GM18907 (cell line): ENCODE data around the gene BCAT1.
"Not testable (repeated sequence)": the region's sequence is repeated elsewhere in the genome, so short reads cannot be mapped to it uniquely, and the experiment has no call there.

ENCODE experiments used
- ATAC-seq: cut with Tn5 transposase; IDR thresholded peaks from one replicate; pipeline ENCODE4 v1.9.1; 2021; ENCODE audit warnings: mild to moderate bottlenecking, moderate library complexity; ENCODE audit not compliant: unreplicated experiment

Gene BCAT1

DNA sequence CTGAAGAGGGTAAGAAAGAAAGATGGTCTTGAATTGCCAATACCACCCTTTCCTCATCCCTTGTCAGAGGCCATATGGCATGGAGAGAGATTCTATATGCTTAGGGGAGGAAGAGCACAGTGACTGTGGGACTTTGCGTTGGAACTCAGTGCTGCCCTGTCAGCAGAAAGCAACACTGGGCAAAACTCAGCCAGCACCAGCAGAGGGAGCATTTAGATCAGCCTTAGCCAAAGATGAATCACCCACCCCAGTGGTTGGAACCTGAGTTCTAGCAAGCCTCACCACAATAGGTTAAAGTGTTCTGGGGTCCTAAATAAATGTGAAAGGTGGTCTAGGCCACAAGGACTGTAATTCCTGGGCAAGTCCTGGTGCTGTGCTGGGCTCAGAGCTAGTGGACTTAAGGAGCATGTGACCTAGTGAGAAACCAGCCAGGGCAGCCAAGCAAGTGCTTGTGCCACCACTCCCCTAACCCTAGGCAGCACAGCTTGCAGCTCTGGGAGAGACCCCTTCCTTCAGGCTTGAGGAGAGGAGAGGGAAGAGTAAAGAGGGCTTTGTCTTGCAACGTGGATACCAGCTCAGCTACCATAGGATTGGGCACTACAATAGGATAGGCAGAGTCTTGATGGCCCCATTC lies 11.4 kb upstream of the BCAT1 start:
- peak; percentile 68 for ATAC-seq

- ATAC-seq: not testable (repeated sequence)
These were observed 7.5 kb upstream of the BCAT1 start for GRCh38 chr12:24956351-24956750.

DNA sequence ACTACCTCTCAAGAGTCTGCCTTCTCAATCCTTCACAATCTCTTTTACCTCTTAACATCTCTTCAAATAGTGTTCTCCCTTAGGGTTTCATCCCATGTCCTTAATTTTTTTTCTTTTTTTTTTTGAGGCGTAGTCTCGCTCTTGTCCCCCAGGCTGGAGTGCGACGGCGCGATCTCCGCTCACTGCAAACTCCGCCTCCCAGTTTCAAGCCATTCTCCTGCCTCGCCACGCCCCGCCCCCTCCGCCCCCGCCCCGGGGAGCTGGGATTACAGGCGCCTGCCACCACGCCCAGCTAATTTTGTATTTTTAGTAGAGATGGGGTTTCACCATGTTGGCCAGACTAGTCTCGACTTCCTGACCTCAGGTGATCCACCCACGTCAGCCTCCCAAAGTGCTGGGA lies 7.0 kb upstream of the BCAT1 start:
- ATAC-seq: no peak

DNA sequence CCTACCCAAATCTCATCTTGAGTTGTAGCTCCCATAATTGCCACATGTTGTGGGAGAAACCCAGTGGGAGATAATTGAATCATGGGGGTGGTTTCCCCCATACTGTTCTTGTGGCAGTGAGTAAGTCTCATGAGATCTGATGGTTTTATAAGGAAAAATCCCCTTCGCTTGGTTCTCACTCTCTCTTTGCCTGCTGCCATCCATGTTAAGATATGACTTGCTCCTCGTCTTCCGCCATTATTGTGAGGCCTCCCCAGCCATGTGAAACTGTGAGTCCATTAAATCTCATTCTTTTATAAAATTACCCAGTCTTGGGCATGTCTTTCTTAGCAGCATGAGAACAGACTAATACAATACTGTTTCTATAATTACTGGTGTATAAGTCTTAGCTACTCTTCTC lies 6.5 kb upstream of the BCAT1 start:
- ATAC-seq: no peak

DNA sequence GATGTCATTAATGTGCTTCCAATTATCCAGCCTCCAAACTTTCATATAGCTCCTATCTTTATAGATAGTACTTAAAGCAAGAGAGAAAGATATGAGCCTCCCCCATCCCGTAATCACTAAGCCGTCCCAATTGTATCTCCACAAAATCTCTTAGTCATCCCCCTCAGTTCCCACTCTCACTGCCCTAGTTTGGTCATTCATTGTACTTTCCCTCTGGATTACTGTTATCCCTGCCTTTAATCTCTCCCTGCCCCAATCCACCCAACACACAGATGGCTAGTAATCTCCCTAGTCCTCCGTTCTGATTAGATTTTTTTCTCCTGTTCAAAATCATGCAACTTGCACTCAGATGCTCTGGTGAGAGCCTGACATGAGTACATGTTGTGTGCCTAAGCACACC lies 5.4 kb upstream of the BCAT1 start:
- no peak for ATAC-seq

DNA sequence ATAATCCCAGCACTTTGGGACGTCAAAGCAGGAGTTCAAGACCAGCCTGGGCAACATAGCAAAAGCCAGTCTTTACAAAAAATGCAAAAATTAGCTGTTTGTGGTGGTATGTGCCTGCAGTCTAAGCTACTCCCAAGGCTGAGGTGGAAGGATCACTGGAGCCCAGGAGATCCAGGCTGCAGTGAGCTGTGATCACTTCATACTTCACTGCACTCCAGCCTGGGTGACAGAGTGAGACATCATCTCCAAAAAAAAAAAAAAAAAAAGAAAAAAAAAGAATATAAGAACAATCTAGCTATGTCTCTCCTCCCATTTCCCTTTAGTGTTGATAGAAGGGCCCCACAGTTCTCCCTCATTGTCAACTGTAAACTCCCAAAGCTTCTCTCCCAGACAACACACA lies 3.5 kb upstream of the BCAT1 start:
- no peak for ATAC-seq

DNA sequence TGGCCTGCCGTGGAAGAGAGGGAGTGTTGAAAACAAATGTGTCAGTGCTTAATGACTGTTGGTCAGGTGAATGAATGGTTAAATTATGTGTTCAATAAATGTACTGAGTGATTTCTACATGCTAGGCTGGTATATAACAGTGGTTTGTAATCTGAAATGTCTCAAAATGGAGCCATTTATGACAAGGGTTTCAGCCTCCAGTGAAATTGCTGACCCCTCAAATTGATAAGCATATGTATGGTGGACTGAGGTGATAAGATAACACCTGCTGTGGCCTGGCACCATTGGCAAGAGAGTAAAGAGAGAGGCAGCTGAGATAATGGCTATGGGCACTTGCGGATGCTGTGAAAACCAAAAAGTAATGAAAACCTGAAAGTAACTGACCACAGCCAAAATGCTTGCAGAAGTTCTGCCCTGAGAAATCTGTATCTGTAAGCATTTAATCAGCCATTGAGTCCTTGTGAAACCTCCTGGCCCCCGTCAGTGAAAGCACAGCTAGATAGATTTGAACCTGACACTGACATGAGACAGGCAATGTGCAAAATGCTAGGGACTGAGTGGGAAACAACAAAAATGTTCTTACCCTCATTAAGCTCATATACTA lies 1.4 kb upstream of the BCAT1 start:
- ATAC-seq: peak; percentile 59

GRCh38 chr12:24948420-24948756 lies 513 bp downstream of the BCAT1 start:
- peak; percentile 35 for ATAC-seq

- ATAC-seq: no peak
These were observed 1.1 kb downstream of the BCAT1 start for GRCh38 chr12:24947541-24948419.

GRCh38 chr12:24945845-24946244 lies 3.1 kb downstream of the BCAT1 start:
- ATAC-seq: no peak

GRCh38 chr12:24945039-24945438 lies 3.9 kb downstream of the BCAT1 start:
- ATAC-seq: no peak

GRCh38 chr12:24944601-24944975 lies 4.3 kb downstream of the BCAT1 start:
- no peak for ATAC-seq

DNA sequence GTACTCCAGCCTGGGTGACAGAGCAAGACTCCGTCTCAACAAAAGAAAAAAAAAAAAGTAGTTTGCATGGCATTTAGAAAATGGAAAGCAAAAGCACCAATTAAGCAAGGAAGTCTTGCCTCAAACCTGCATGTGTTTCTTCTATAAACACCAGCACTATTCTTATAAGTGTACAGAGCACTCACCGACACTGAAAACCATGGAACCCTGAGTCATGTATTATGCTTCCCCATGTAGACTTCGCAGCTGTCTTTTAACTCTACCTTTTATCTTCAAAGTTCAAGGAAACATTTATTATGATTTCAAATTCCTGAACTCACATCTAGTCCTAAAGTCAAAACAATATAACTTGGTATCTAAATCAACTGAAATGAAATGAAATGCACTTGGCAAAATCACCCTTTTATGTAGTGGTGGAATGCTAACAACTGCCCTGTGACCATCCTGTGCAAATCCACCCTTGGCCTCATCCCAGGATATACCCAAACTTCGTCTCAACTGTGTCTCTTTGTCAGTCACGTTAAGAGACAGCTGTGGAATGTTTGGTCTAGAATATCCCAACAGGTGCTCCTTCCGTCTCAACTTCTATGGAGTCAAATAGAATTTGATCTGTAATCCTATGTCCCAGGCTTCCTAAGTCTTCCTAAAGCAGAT lies 4.8 kb downstream of the BCAT1 start:
- no peak for ATAC-seq

GRCh38 chr12:24940157-24940556 lies 8.7 kb downstream of the BCAT1 start:
- ATAC-seq: no peak

DNA sequence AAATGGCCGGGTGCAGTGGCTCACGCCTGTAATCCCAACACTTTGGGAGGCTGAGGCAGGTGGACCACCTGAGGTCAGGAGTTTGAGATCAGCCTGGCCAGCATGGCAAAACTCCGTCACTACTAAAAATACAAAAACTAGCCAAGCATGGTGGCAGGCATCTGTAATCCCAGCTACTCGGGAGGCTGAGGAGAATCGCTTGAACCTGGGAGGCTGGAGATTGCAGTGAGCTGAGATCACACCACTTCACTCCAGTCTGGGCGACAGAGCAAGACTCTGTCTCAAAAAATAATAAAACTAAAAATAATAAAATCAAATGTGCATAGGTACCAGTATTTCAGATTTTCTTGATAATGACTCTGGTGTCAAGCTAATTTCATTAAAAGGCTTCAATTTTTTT lies 9.3 kb downstream of the BCAT1 start:
- ATAC-seq: not testable (repeated sequence)

DNA sequence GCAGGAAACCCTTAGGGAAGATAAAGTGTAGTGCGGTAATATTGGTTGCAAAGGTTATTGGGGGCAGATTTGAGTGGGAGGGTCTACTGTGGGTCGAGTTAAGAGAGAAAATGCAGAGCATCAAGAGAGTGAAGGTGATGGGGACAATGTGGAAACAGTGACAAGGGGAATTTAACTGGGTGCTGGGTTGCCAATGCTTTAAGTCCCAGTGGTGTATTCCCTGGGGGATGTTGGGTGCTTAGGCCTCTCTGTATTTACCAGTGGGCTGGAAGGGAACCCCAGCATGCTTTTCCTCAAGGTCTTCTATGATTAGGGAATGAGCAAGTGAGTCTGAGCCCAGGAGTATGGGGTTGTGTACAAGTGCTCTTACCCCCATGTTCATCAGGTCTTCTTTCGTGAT lies 10.6 kb downstream of the BCAT1 start:
- no peak for ATAC-seq

DNA sequence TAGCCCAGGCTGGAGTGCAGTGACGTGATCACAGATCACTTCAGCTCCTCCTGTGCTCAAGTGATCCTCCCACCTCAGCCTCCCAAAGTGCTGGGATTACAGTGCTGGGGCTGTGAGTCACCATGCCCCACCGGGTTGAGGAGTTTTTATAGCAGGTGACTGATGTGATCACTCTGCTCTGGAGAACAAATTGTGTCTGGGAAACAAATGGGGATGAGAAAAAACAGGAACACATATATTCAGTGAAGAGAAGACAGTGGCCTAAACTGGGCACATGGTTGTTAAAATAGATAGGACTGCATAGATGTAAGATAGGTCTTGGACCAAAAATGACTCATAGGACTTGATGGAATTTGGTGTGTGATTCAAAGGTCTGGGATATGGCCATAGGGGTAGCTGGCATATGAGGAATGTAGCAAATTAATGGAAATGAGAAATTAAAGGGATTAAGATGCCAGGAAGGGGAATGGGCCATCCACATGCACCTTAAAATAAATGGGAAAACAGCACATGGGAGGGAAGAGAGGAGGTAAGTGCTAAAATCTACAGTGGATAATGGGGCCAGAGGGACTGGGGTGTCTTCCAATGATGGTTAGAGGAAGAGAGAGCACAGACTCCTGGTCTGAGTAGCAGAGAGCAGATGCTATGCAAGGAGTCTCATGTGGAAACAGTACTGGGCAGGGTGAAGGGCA lies 11.2 kb downstream of the BCAT1 start:
- no peak for ATAC-seq

- ATAC-seq: no peak
These were observed 15.1 kb downstream of the BCAT1 start for GRCh38 chr12:24933694-24934407.

- ATAC-seq: peak; percentile 94
These were observed 17.1 kb downstream of the BCAT1 start for GRCh38 chr12:24931666-24932405.

- no peak for ATAC-seq
These were observed 18.9 kb downstream of the BCAT1 start for GRCh38 chr12:24929953-24930352.
